IMR-90 (cell line): ENCODE data around the gene KRT71.

ENCODE experiments used
- BHLHE40 ChIP-seq: fragments of 150-350 bp; IDR thresholded peaks from 2 replicates; pipeline ENCODE4 v1.6.1; 2016; ENCODE audit warnings: mild to moderate bottlenecking, low read depth, low read length
- CTCF ChIP-seq: conservative IDR thresholded peaks from 2 replicates; pipeline ENCODE4 v1.5.1; 2012; ENCODE audit warnings: mild to moderate bottlenecking, low read depth, low read length, improper control_type of control experiment
- FOS ChIP-seq: fragments of 150-350 bp; IDR thresholded peaks from 2 replicates; pipeline ENCODE4 v1.6.1; 2016; ENCODE audit warnings: low read depth, low read length
- MAFK ChIP-seq: IDR thresholded peaks from 2 replicates; pipeline ENCODE4 v1.6.1; 2012; ENCODE audit warnings: low read depth, low read length, improper control_type of control experiment
- MAZ ChIP-seq: IDR thresholded peaks from 2 replicates; pipeline ENCODE4 v1.6.1; 2012; ENCODE audit warnings: low read depth, mild to moderate bottlenecking, low read length, improper control_type of control experiment, moderate library complexity, borderline replicate concordance
- POLR2A ChIP-seq: IDR thresholded peaks from 2 replicates; pipeline ENCODE4 v1.6.1; 2012; ENCODE audit warnings: mild to moderate bottlenecking, low read depth, low read length
- SMC3 ChIP-seq: fragments of 150-350 bp; IDR thresholded peaks from 2 replicates; pipeline ENCODE4 v1.6.1; 2016; ENCODE audit warnings: low read depth, mild to moderate bottlenecking, antibody characterized with exemption, low read length, moderate library complexity

GRCh38 chr12:52496590-52497071 lies 56.3 kb downstream of the KRT71 start:
- TF ChIP-seq CTCF (no peak), POLR2A (no peak), MAZ (no peak), SMC3 (no peak), BHLHE40 (no peak), MAFK (no peak), FOS (no peak)
